ENCODE results near the gene NADK2. TPM values are rescaled to one million over a fixed set of nuclear protein-coding genes. Genes with fewer than 3 reads are reported as not detected.

Gene NADK2
- total and polyA plus RNA-seq, 3 experiments from 2014 or later: 7.9 to 24.3 (median 22.7) TPM

DNA sequence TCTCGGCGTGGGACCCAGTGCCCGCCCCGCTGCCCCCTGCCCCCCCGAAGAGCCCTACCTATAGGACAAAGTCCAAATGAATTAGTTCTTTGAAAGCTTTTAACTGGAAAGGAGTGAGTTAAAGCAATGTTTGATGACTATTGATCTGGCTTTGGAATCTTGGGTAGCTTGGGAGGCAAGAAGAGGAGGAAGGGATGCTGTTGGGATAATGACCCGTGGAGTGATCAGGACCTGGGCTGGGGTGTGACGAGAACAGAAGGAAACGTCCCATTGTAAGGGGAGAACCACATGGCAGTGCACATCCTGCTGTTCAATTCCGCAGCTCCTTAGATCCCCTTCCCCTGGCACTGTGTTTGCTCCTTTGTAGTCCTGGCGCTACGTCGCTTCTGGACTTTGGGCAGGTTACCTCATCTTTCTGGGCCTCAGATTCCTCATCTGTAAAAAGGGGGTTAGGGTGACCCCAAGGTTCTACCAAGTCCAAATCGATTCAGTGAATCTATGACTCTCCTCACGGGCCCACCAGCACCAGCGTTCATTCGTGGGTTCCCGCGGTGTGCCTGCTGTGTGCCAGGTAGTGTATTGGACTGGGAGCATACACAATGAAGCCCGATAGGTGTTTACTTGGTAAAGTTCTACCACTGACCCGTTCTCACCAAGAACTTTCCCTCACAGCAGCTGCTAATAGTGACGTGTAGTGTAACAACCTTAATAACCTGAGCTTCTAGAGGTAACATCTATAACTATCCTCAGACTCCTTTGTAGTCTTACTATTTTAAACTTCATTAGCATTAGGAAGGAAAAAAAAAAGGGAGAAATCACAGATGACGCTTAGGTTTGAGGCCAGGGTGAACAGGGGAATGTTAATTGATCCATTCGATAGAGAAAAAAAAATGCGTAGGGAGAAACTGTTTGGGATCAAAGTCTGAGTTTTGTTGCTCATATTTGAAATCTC is 1.1 kb upstream of the NADK2 start:
- Mint-ChIP-seq H3K9me3 (no peaks in the 10 kb centered on the region), H3K27me3 (peaks cover 0 to 1% of the 10 kb centered on the region in 2 donors), H3K4me1 (peaks cover 40 to 51% (median 51%) of the 10 kb centered on the region in 3 donors), H3K27ac (peak overlapping the region; percentile 76 to 99 (median 91)), H3K4me3 (peak overlapping the region; percentile 87 to 95 (median 91)), H3K36me3 (peaks cover 0 to 7% (median 0%) of the 10 kb centered on the region in 3 donors)
- POLR2A ChIA-PET: interaction anchor here (0.7 to 2.2 kb wide), 3 partner anchors 40 to 1314 kb away, joined by 3 to 35 read pairs (median 4); partner anchors contain the start of genes LMBRD2 and SKP2
- Histone ChIP-seq H3K4me3 (ENCODE audit: low read length) (peak overlapping the region; percentile 61), H3K27me3 (ENCODE audit: insufficient read depth, low read length, poor library complexity, severe bottlenecking) (no peaks in the 10 kb centered on the region), H3K36me3 (ENCODE audit: insufficient read depth, low read length) (no peaks in the 10 kb centered on the region), H3K27ac (ENCODE audit: low read depth, low read length) (peak overlapping the region; percentile 87), H3K4me1 (ENCODE audit: insufficient read depth, low read length) (peaks cover 27% of the 10 kb centered on the region), H3K9me3 (ENCODE audit: low read length) (no peaks in the 10 kb centered on the region)
- peak in 1 of 5 donors; percentile 47 for DNase-seq
- CTCF ChIA-PET: interaction anchor here (0.7 to 2.6 kb wide), 20 partner anchors 8 to 1327 kb away, joined by 3 to 17 read pairs (median 6); partner anchors contain the start of genes BRIX1, LMBRD2, RAD1 and SKP2

DNA sequence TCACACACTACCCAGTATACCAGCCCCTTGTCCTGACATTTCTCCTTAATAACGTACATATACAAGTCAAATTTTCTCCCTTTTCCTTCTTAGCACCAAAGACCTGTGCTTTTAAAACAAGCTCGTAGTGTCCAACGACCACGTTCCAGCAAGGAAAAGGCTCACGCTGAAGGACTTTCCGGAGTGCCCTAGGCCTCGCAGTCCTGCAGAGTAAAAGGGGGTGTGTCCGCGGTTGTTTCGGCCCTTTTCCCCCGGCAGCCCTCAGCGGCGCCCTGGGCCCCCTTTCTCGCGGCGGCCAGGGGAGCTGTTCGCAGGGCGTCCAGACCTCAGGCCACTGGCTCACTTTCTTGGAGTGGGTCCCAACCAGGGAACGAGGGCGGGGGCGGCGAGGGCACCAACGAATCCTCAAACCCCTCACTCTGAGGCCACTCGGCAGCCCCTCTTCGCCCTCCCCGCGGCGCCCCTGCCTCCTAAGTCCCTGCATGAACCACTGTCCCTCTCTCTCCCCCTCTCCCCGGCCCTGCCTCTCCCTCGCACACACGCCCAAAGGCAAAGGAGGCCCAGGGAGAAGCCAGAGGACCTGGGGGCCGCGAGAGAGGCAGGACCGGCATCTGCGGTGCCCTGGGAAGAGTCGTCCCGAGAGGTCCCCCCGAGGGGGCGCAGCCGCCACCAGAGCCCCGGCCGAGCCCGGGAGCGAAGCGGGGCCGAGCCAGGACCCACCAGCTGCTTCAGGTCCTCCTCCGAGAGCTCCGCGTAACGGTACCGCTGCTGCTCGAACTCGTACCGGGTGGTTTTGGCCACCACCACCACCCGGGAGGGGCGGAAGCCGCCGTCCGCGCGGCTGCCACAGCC is 720 bp downstream of the NADK2 start:
- Mint-ChIP-seq H3K4me1 (peaks cover 47 to 66% (median 63%) of the 10 kb centered on the region in 3 donors), H3K36me3 (peaks cover 0 to 7% (median 0%) of the 10 kb centered on the region in 3 donors), H3K27ac (peak overlapping the region; percentile 73 to 96 (median 84)), H3K4me3 (peak overlapping the region; percentile 67 to 93 (median 83)), H3K9me3 (no peaks in the 10 kb centered on the region), H3K27me3 (peaks cover 0 to 1% of the 10 kb centered on the region in 2 donors)
- Histone ChIP-seq H3K36me3 (ENCODE audit: insufficient read depth, low read length) (no peaks in the 10 kb centered on the region), H3K27ac (ENCODE audit: low read depth, low read length) (peak overlapping the region; percentile 87), H3K9me3 (ENCODE audit: low read length) (no peaks in the 10 kb centered on the region), H3K4me3 (ENCODE audit: low read length) (peak overlapping the region; percentile 59), H3K27me3 (ENCODE audit: insufficient read depth, low read length, poor library complexity, severe bottlenecking) (no peaks in the 10 kb centered on the region), H3K4me1 (ENCODE audit: insufficient read depth, low read length) (peaks cover 27% of the 10 kb centered on the region)
- ChIA-PET CTCF (interaction anchor here (0.7 to 2.6 kb wide), 22 partner anchors 8 to 1325 kb away, joined by 3 to 17 read pairs (median 6); partner anchors contain the start of genes BRIX1, LMBRD2, NUP155 and RAD1), POLR2A (interaction anchor here (0.9 to 2.2 kb wide), 3 partner anchors 89 to 1311 kb away, joined by 3 to 35 read pairs (median 3); partner anchors contain the start of genes LMBRD2 and SKP2)
- DNase-seq: peak in 4 of 5 donors; percentile 5 to 56 (median 14)

DNA sequence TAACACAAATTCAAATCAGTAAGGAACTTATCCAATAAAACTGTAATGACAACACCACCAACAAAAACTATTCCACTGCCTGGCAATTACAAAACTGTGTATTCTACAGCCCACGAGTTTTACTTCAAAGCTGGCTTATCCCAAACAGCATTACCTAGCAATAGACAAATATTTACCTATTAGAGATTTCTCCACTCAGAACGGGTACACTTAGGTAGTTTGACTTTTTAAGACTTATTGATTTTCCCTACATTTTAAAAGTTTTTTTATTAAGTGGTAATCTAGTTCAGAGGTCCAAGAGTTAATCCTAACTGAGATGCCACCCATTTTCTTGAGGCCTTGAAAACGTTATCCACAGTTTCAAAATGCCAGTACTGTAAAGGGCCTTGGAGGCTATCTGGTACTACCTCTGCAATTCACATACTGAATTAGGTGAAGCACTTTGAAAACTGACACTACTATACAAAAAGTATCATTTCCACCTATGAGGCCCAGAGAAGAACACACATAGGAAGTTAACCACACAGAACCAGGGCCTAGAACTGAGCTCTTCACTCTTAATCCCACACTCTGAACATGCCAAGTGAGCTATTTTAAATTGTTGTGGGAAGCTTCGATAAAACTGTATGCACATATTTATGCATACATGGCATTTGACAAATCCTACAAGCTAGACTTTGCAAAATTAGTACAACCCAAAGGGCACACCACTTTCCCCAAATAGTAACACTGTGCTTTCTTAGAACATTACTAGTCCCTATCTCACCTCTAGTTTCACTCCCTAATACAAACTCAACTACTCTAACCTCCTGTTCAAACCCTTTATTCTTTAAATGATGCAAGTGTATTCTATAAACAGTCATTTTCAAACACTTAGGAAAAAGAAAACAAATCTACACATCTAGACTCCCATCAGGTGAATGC is 2.1 kb downstream of the NADK2 start:
- Histone ChIP-seq H3K4me1 (ENCODE audit: insufficient read depth, low read length) (peaks cover 27% of the 10 kb centered on the region), H3K9me3 (ENCODE audit: low read length) (no peaks in the 10 kb centered on the region), H3K36me3 (ENCODE audit: insufficient read depth, low read length) (no peaks in the 10 kb centered on the region), H3K4me3 (ENCODE audit: low read length) (peak overlapping the region; percentile 4), H3K27me3 (ENCODE audit: insufficient read depth, low read length, poor library complexity, severe bottlenecking) (no peaks in the 10 kb centered on the region), H3K27ac (ENCODE audit: low read depth, low read length) (peak overlapping the region; percentile 14)
- DNase-seq: no peak
- Mint-ChIP-seq H3K27ac (peak overlapping the region; percentile 73 to 96 (median 84)), H3K4me1 (peaks cover 47 to 67% (median 65%) of the 10 kb centered on the region in 3 donors), H3K36me3 (peaks cover 0 to 7% (median 0%) of the 10 kb centered on the region in 3 donors), H3K9me3 (no peaks in the 10 kb centered on the region), H3K27me3 (peaks cover 0 to 1% of the 10 kb centered on the region in 2 donors), H3K4me3 (peak overlapping the region; percentile 67 to 93 (median 83))
- CTCF ChIA-PET: interaction anchor here (0.7 to 0.9 kb wide), 2 partner anchors 12 to 24 kb away, joined by 3 read pairs; no protein-coding TSS in a partner anchor
- POLR2A ChIA-PET: no interaction called here

DNA sequence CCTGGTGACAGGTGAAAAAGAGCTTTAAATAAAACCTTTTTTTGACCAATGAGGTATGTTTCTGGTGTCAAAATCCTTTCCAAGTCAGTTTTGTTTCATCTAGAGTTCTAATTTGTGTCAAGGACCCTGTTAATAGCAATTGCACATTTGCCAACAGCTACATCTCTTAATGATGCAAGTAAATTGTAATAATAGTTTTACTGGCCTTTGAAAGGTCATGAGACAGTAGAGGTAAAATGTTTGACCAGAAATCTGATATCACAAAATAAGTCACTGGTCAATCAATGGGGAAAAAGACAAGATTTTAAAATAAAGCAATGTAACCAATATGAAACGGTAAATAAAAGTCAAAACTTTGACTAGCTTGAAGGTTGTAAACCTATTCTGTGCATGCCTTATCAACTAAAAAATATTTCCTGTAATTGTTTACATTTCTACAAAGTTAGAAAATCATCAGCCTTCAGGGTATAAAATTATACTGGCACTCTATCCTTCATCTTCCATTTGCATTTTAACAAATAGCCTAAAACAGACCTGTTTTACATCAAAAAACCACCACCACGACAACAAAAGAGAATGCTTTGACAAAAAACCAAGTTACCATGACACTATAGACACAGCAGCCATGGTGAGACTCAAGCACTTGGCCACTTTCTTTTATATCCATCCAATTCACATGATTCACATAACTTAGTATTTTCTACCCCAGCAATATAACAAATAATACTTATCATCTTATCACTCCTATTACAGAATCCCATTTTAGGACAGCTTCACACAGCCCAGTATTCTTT is 3.0 kb downstream of the NADK2 start:
- Histone ChIP-seq H3K9me3 (ENCODE audit: low read length) (no peaks in the 10 kb centered on the region), H3K4me3 (ENCODE audit: low read length) (no peak overlapping the region), H3K4me1 (ENCODE audit: insufficient read depth, low read length) (peaks cover 27% of the 10 kb centered on the region), H3K36me3 (ENCODE audit: insufficient read depth, low read length) (no peaks in the 10 kb centered on the region), H3K27me3 (ENCODE audit: insufficient read depth, low read length, poor library complexity, severe bottlenecking) (no peaks in the 10 kb centered on the region), H3K27ac (ENCODE audit: low read depth, low read length) (no peak overlapping the region)
- no peak for DNase-seq
- H3K27ac Mint-ChIP-seq: peak overlapping the region in 7 of 8 donors; percentile 0 to 96 (median 53)
- H3K4me1 Mint-ChIP-seq: peaks cover 43 to 63% (median 59%) of the 10 kb centered on the region in 3 donors
- CTCF ChIA-PET: no interaction called here
- no peaks in the 10 kb centered on the region for H3K27me3 Mint-ChIP-seq
- H3K4me3 Mint-ChIP-seq: peak overlapping the region in 1 of 7 donors; percentile 51
- peaks cover 0 to 7% (median 0%) of the 10 kb centered on the region in 3 donors for H3K36me3 Mint-ChIP-seq
- no peaks in the 10 kb centered on the region for H3K9me3 Mint-ChIP-seq
- POLR2A ChIA-PET: no interaction called here

DNA sequence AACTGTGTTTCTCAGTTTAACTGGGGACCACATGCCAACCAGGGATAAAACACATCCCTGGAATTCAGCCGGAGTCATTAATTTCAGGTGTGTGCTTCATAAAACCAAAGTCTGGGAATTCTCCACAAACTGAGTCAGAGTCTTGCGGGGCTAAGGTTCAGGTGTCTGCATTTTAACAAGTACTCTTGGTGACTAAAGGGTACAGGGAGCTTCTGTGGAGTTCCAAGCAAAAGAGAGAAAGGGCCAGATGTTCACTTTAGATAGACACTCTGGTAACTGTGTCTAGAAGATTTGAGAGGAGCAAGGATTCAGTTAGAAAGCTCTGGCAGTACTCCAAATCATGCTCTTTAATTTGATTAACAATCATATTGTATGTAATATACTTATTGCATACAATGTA is 4.0 kb downstream of the NADK2 start:
- Mint-ChIP-seq H3K27me3 (no peaks in the 10 kb centered on the region), H3K27ac (peak overlapping the region in 4 of 8 donors; percentile 13 to 66 (median 28)), H3K9me3 (no peaks in the 10 kb centered on the region), H3K4me1 (peaks cover 35 to 58% (median 54%) of the 10 kb centered on the region in 3 donors), H3K36me3 (peaks cover 0 to 7% (median 0%) of the 10 kb centered on the region in 3 donors), H3K4me3 (peak overlapping the region in 2 of 7 donors; percentile 8 to 22)
- no peak overlapping the region for H3K27ac ChIP-seq (ENCODE audit: low read depth, low read length)
- no peaks in the 10 kb centered on the region for H3K36me3 ChIP-seq (ENCODE audit: insufficient read depth, low read length)
- H3K4me3 ChIP-seq (ENCODE audit: low read length): no peak overlapping the region
- ChIA-PET CTCF (no interaction called here), POLR2A (no interaction called here)
- no peaks in the 10 kb centered on the region for H3K27me3 ChIP-seq (ENCODE audit: insufficient read depth, low read length, poor library complexity, severe bottlenecking)
- DNase-seq: no peak
- H3K4me1 ChIP-seq (ENCODE audit: insufficient read depth, low read length): peaks cover 24% of the 10 kb centered on the region
- H3K9me3 ChIP-seq (ENCODE audit: low read length): no peaks in the 10 kb centered on the region

DNA sequence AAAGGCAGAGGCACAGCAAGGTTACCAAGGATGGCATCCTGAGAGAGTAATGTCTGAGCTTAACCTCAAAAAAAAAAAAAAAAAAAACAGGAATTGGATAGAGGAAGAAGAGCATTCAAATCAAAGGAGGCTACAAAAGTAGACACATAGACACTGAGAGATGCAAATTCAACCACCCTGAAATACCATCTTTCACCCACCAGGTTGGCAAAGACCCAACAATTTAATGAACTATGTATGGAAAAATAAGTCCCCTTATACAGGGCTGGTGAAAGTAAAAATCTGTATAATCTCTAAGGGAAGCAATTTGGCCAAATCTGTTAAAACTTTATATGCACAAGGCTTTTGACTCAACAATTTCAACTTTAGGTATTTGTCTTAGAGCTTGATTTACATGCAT is 4.9 kb downstream of the NADK2 start:
- H3K4me1 Mint-ChIP-seq: peaks cover 29 to 55% (median 51%) of the 10 kb centered on the region in 3 donors
- H3K4me1 ChIP-seq (ENCODE audit: insufficient read depth, low read length): peaks cover 20% of the 10 kb centered on the region
- H3K27me3 Mint-ChIP-seq: no peaks in the 10 kb centered on the region
- H3K9me3 Mint-ChIP-seq: no peaks in the 10 kb centered on the region
- DNase-seq: no peak
- peak overlapping the region in 2 of 8 donors; percentile 9 to 56 for H3K27ac Mint-ChIP-seq
- no peaks in the 10 kb centered on the region for H3K9me3 ChIP-seq (ENCODE audit: low read length)
- ChIA-PET POLR2A (no interaction called here), CTCF (interaction anchor here (0.6 to 0.9 kb wide), 2 partner anchors 20 to 29 kb away, joined by 3 to 4 read pairs; no protein-coding TSS in a partner anchor)
- peak overlapping the region in 1 of 7 donors; percentile 62 for H3K4me3 Mint-ChIP-seq
- H3K36me3 Mint-ChIP-seq: peaks cover 0 to under 1% (median 0%) of the 10 kb centered on the region in 3 donors
- no peaks in the 10 kb centered on the region for H3K27me3 ChIP-seq (ENCODE audit: insufficient read depth, low read length, poor library complexity, severe bottlenecking)
- no peak overlapping the region for H3K4me3 ChIP-seq (ENCODE audit: low read length)
- H3K36me3 ChIP-seq (ENCODE audit: insufficient read depth, low read length): no peaks in the 10 kb centered on the region
- H3K27ac ChIP-seq (ENCODE audit: low read depth, low read length): no peak overlapping the region
